Neuron (in vitro differentiated cells): ENCODE data around the gene LRP5.
"Not testable (repeated sequence)": the region's sequence is repeated elsewhere in the genome, so short reads cannot be mapped to it uniquely, and the experiment has no call there.

Source experiments
- H2AFZ ChIP-seq: one replicate; pipeline ENCODE4 v1.6.1; 2013; ENCODE audit warnings: low read depth, mild to moderate bottlenecking, inconsistent platforms, low read length, moderate library complexity
- H3K27me3 ChIP-seq: one replicate; pipeline ENCODE4 v1.6.1; 2013; ENCODE audit warnings: low read length; ENCODE audit not compliant: insufficient read depth
- H3K36me3 ChIP-seq: one replicate; pipeline ENCODE4 v1.6.1; 2013; ENCODE audit warnings: low read length; ENCODE audit not compliant: insufficient read depth
- H3K4me1 ChIP-seq: one replicate; pipeline ENCODE4 v1.6.1; 2013; ENCODE audit warnings: low read length; ENCODE audit not compliant: insufficient read depth
- H3K4me3 ChIP-seq: 2 replicates; pipeline ENCODE4 v1.5.1; 2013; ENCODE audit warnings: mild to moderate bottlenecking, low read length, moderate library complexity
- H3K9me3 ChIP-seq: one replicate; pipeline ENCODE4 v1.6.1; 2013; ENCODE audit warnings: low read length

LRP5 gene

DNA sequence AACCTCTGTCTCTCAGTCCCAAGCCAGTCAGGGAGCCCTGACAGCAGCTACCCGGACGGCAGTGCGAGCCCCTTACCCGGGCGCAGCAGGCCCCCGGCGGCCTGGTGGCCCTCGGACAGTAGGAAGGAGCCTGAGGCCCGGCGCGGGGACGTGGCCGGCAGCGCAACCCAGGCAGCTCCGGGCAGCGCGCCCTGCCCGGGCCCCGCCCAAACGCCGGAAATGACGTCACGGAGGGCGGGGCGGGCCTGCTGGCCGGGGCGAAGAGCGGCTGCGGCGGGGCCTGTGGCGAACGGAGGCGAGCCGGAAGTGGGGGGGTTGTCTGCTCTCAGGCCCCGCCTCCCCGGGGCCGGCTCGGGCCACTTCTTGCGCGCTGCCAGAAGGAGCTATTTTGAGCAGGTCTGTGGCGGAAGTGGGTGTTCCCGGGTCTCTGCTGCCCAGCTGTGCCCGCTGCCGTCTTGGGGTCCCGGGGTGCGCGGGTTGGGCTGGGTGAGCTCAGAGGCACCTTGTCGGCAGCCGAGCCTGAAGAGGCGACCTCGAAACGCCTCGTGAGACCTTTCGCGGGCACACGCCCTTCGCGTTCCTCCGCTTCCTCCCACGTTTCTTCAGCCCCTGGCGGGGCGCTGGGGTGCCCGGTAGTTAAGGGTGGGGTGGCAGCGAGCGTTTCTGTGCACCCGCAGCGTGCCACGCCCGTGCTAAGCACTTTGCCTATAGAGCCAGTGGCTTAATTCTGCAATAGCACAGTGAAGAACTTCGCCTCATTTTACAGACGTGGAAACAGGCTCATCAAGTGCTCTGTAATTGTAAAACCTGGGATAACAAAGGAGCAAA, 40.4 kb upstream of the LRP5 start, which contains the start of gene C11orf24:
TSS of gene C11orf24 (minus strand) at position 193 of the 828 bp plus-strand sequence. CDS start 8,206 bp downstream, outside the sequence.
- peaks cover 14% of the 10 kb centered on the region for H3K4me1 ChIP-seq
- H3K36me3 ChIP-seq = peaks cover 11% of the 10 kb centered on the region
- H3K9me3 ChIP-seq = no peaks in the 10 kb centered on the region
- peak within 1 kb of the TSS; percentile 68 for H3K4me3 ChIP-seq
- no peaks in the 10 kb centered on the region for H3K27me3 ChIP-seq
- peak within 1 kb of the TSS; percentile 83 for H2AFZ ChIP-seq

DNA sequence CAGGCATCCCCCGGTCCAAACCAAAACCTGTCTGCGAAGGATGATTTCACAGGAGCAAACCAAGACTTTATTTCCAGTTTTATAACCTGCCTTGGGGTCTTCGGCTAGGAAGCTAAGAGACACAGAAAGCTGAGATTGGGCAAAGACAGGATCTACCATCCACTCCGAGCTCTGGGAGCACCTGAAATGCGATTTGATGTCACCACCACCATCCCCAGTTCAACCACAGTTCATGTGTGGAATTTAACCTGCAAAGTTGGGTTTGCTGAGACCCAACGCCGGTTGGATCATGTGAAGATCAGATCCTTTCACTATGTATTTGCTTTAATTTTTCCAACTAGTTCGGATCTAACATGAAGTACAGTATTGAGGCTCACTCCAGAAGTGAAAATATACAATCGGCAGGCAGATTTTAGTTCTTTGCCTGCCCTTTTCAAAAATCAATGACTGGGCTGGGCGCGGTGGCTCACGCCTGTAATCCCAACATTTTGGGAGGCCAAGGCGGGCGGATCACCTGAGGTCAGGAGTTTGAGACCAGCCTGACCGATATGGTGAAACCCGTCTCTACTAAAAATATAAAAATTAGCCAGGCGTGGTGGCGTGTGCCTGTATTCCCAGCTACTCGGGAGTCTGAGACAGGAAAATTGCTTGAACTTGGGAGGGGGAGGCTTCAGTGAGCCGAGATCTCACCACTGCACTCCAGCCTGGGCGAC, 39.2 kb upstream of the LRP5 start:
- H2AFZ ChIP-seq = no peak overlapping the region
- H3K9me3 ChIP-seq = no peaks in the 10 kb centered on the region
- peaks cover 14% of the 10 kb centered on the region for H3K4me1 ChIP-seq
- H3K36me3 ChIP-seq = no peaks in the 10 kb centered on the region
- H3K4me3 ChIP-seq = peak overlapping the region; percentile 68
- H3K27me3 ChIP-seq = no peaks in the 10 kb centered on the region

DNA sequence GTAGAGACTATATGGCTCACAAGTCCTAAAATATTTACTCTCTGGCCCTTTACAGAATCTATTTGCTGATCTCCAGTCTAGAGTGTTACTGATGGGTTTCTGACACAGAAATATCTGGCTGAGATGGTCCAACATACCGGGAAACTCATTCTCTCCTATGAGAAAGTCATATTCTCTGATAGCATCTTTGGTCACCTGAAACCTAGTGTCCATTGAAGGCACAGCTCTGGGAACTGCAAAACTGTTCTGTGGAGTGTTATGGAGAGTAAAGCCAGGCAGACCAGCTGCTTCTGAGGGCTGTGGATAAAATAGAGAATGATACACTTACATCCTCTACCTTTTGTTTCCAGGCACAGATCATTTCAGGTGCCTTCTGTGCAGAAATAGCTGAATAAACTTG, 38.1 kb upstream of the LRP5 start:
- Histone ChIP-seq H3K9me3 (no peaks in the 10 kb centered on the region), H2AFZ (no peak overlapping the region), H3K27me3 (no peaks in the 10 kb centered on the region), H3K4me3 (no peak overlapping the region), H3K4me1 (peaks cover 14% of the 10 kb centered on the region), H3K36me3 (no peaks in the 10 kb centered on the region)

GRCh38 chr11:68275721-68276507, 36.5 kb upstream of the LRP5 start:
- Histone ChIP-seq H3K9me3 (no peaks in the 10 kb centered on the region), H3K4me3 (no peak overlapping the region)

DNA sequence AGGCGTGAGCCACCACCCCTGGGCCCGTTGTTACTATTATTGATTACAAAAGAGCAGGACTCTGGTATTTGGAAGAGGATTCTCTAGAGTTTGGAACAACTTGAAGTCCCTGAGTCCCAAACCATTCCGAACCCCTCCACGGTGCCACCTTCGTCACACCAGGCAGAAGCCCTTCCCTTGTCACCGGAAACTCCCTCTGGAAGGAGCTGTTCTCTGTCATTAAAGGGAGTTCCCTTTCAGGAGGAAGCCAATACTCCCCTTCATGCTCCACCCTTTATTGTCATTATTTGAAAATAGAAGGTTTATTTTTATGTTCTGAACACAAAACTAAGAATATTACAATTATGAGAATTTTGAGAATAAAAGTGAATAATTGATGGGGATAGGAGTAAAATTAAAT, 35.5 kb upstream of the LRP5 start:
- no peak overlapping the region for H3K4me3 ChIP-seq
- H2AFZ ChIP-seq = no peak overlapping the region
- no peaks in the 10 kb centered on the region for H3K36me3 ChIP-seq
- peaks cover 3% of the 10 kb centered on the region for H3K4me1 ChIP-seq
- no peaks in the 10 kb centered on the region for H3K27me3 ChIP-seq
- H3K9me3 ChIP-seq = no peaks in the 10 kb centered on the region

More at GRCh38 chr11:68275721-68276507, 36.5 kb upstream of the LRP5 start:
- Histone ChIP-seq H3K27me3 (no peaks in the 10 kb centered on the region), H2AFZ (no peak overlapping the region), H3K36me3 (no peaks in the 10 kb centered on the region), H3K4me1 (peaks cover 3% of the 10 kb centered on the region)

GRCh38 chr11:68279676-68280075, 32.7 kb upstream of the LRP5 start:
- H3K9me3 ChIP-seq = no peaks in the 10 kb centered on the region
- H3K36me3 ChIP-seq = no peaks in the 10 kb centered on the region
- no peaks in the 10 kb centered on the region for H3K27me3 ChIP-seq
- no peak overlapping the region for H3K4me3 ChIP-seq
- H2AFZ ChIP-seq = no peak overlapping the region
- H3K4me1 ChIP-seq = no peaks in the 10 kb centered on the region

- Histone ChIP-seq H3K9me3 (no peaks in the 10 kb centered on the region), H3K27me3 (no peaks in the 10 kb centered on the region), H3K36me3 (no peaks in the 10 kb centered on the region), H2AFZ (peak overlapping the region; percentile 2), H3K4me3 (no peak overlapping the region), H3K4me1 (no peaks in the 10 kb centered on the region)
These were observed 30.1 kb upstream of the LRP5 start for GRCh38 chr11:68282141-68282860.

GRCh38 chr11:68282861-68283230, 29.5 kb upstream of the LRP5 start:
- Histone ChIP-seq H2AFZ (no peak overlapping the region), H3K9me3 (no peaks in the 10 kb centered on the region), H3K36me3 (no peaks in the 10 kb centered on the region), H3K4me3 (no peak overlapping the region), H3K27me3 (no peaks in the 10 kb centered on the region), H3K4me1 (no peaks in the 10 kb centered on the region)

DNA sequence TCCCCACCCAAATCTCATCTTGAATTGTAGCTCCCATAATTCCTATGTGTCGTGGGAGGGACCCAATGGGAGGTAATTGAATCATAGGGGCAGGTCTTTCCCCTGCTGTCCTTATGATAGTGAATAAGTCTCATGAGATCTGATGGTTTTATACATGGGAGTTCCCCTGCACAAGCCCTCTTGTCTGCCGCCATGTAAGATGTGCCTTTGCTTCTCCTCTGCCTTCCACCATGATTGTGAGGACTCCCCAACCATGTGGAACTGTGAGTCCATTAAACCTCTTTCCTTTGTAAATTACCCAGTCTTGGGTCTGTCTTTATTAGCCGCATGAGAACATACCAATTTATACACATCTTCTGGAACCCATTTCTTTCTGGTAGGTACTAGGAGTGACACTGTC, 27.8 kb upstream of the LRP5 start:
- H3K36me3 ChIP-seq, H2AFZ ChIP-seq, H3K4me1 ChIP-seq, H3K9me3 ChIP-seq, H3K27me3 ChIP-seq, H3K4me3 ChIP-seq: not testable (repeated sequence)

DNA sequence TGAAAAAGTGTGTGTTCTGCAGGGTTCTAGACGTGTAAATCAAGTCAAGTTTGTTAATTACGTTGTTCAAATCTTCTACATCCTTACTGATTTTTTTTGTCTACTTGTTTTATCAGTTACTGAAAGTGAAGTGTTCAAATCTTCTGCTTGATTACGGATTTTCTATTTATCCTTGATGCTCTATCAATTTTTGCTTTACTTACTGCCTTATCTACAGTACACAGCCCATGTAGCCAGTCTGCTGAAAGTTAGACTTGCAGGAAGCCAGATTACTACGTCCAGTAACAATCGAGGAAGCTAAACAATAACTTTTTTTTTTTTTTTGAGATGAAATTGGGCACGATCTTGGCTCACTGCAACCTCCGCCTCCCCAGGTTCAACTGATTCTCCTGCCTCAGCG, 25.0 kb upstream of the LRP5 start:
- Histone ChIP-seq H3K4me1 (no peaks in the 10 kb centered on the region), H2AFZ (no peak overlapping the region), H3K4me3 (no peak overlapping the region), H3K36me3 (no peaks in the 10 kb centered on the region), H3K27me3 (no peaks in the 10 kb centered on the region), H3K9me3 (peaks cover 5% of the 10 kb centered on the region)

- H3K36me3 ChIP-seq = no peaks in the 10 kb centered on the region
- no peak overlapping the region for H2AFZ ChIP-seq
- no peaks in the 10 kb centered on the region for H3K27me3 ChIP-seq
- H3K4me1 ChIP-seq = no peaks in the 10 kb centered on the region
- no peak overlapping the region for H3K4me3 ChIP-seq
- H3K9me3 ChIP-seq = peaks cover 5% of the 10 kb centered on the region
These were observed 22.9 kb upstream of the LRP5 start for GRCh38 chr11:68289456-68289855.

GRCh38 chr11:68293708-68294107, 18.7 kb upstream of the LRP5 start:
- H3K4me1 ChIP-seq = no peaks in the 10 kb centered on the region
- H3K27me3 ChIP-seq = peaks cover 9% of the 10 kb centered on the region
- peaks cover 5% of the 10 kb centered on the region for H3K9me3 ChIP-seq
- no peak overlapping the region for H3K4me3 ChIP-seq
- H3K36me3 ChIP-seq = no peaks in the 10 kb centered on the region
- H2AFZ ChIP-seq = no peak overlapping the region
